Thymus (tissue), 11 donors: ENCODE data around the gene PHOX2B. TPM values are rescaled to one million over a fixed set of nuclear protein-coding genes. Genes with fewer than 3 reads are reported as not detected.

ENCODE experiments used
- DNase-seq, 9 donors: peaks; one replicate each; pipeline ENCODE4 v3.0.0-alpha.2; 2013; ENCODE audit warnings: low spot score in 9 of 9, low read depth in 6 of 9, missing footprints in 1 of 9
- H3K27ac ChIP-seq, 2 donors: one replicate each; pipeline ENCODE4 v1.5.1; 2013; ENCODE audit warnings: control low read depth in 1 of 2, low read depth in 1 of 2, low read length in 1 of 2, mild to moderate bottlenecking in 1 of 2, moderate library complexity in 1 of 2
- H3K27me3 ChIP-seq, 2 donors: one replicate each; pipeline ENCODE4 v1.5.1; 2013; ENCODE audit warnings: low read length in 1 of 2; ENCODE audit not compliant: control insufficient read depth in 2 of 2, insufficient read depth in 1 of 2
- H3K36me3 ChIP-seq, 2 donors: one replicate each; pipeline ENCODE4 v1.5.1; 2013; ENCODE audit warnings: low read length in 1 of 2, mild to moderate bottlenecking in 1 of 2, moderate library complexity in 1 of 2; ENCODE audit not compliant: control insufficient read depth in 2 of 2, insufficient read depth in 2 of 2
- H3K4me1 ChIP-seq, 2 donors: one replicate each; pipeline ENCODE4 v1.5.1; 2013; ENCODE audit warnings: low read length in 2 of 2; ENCODE audit not compliant: control insufficient read depth in 2 of 2, insufficient read depth in 2 of 2
- H3K4me3 ChIP-seq, 2 donors: one replicate each; pipeline ENCODE4 v1.5.1; 2013; ENCODE audit warnings: low read length in 2 of 2, control low read depth in 1 of 2, mild to moderate bottlenecking in 1 of 2
- H3K9me3 ChIP-seq, 2 donors: one replicate each; pipeline ENCODE4 v1.5.1; 2013; ENCODE audit warnings: low read length in 1 of 2, mild to moderate bottlenecking in 1 of 2; ENCODE audit not compliant: control insufficient read depth in 2 of 2, insufficient read depth in 1 of 2
- WGBS: extraction: QIAGEN DNeasy Blood & Tissue Kit; methylation state at CpG from one replicate; pipeline ENCODE4 v1.1.7; 2013; 5-methylcytosine and 5-hydroxymethylcytosine counted together
- polyA plus RNA-seq: library from polyadenylated mRNA; stranded (reverse); fragments of 200-250 nt; gene quantifications from one replicate; pipeline ENCODE4 v1.2.3, GENCODE V29; 2013
- total RNA-seq: library from RNA; stranded (reverse); fragments of 120-200 nt; gene quantifications from one replicate; pipeline ENCODE4 v1.2.4, GENCODE V29; 2013
- donor health status: healthy.

The PHOX2B gene
- total and polyA plus RNA-seq, 2 donors: 0.11 TPM; not detected in 1

- Histone ChIP-seq H3K27ac (no peak overlapping the region), H3K9me3 (no peaks in the 10 kb centered on the region), H3K27me3 (no peaks in the 10 kb centered on the region), H3K4me3 (no peak overlapping the region), H3K4me1 (no peaks in the 10 kb centered on the region), H3K36me3 (no peaks in the 10 kb centered on the region)
- WGBS: 96% methylated on average over 9 of the region's 9 CpGs
- DNase-seq: no peak
These were observed 35.9 kb upstream of the PHOX2B start for GRCh38 chr4:41784191-41784979.

- no peaks in the 10 kb centered on the region for H3K9me3 ChIP-seq
- H3K27ac ChIP-seq: no peak overlapping the region
- H3K27me3 ChIP-seq: no peaks in the 10 kb centered on the region
- H3K4me3 ChIP-seq: no peak overlapping the region
- WGBS: 91% methylated on average over 3 of the region's 3 CpGs
- H3K4me1 ChIP-seq: no peaks in the 10 kb centered on the region
- DNase-seq: no peak
- H3K36me3 ChIP-seq: no peaks in the 10 kb centered on the region
These were observed 27.9 kb upstream of the PHOX2B start for GRCh38 chr4:41776466-41776865.

DNA sequence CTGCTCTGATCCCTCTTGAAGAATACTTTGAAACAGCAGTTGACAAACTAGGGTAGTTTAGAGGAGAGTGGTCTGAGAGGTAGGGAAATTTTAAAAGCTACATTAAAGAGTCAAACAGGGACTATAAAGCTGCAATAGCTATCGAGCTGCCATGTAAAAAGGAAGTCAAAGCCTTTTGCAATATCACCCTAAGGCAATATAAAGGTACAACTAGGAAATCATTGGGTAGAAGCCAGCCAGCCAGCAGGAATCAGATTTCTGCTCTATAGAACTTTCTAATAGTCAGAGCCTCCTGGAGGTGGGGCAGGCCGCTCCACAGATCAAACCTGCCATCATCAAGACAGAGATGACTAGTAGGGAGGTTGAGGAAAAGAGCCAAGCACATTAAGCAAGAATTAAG, 15.2 kb upstream of the PHOX2B start:
- WGBS: 60% methylated on average over 2 of the region's 2 CpGs
- no peaks in the 10 kb centered on the region for H3K27me3 ChIP-seq

GRCh38 chr4:41758884-41759283, 10.4 kb upstream of the PHOX2B start:
- no peaks in the 10 kb centered on the region for H3K4me1 ChIP-seq
- H3K27me3 ChIP-seq: peaks cover 0 to 17% of the 10 kb centered on the region in 2 donors
- no peaks in the 10 kb centered on the region for H3K36me3 ChIP-seq
- H3K9me3 ChIP-seq: no peaks in the 10 kb centered on the region
- no peak overlapping the region for H3K27ac ChIP-seq
- no peak overlapping the region for H3K4me3 ChIP-seq
- DNase-seq: no peak

More for the DNA sequence above, 15.2 kb upstream of the PHOX2B start:
- H3K27ac ChIP-seq: no peak overlapping the region
- no peaks in the 10 kb centered on the region for H3K9me3 ChIP-seq
- H3K36me3 ChIP-seq: no peaks in the 10 kb centered on the region
- no peaks in the 10 kb centered on the region for H3K4me1 ChIP-seq
- no peak overlapping the region for H3K4me3 ChIP-seq
- DNase-seq: no peak

DNA sequence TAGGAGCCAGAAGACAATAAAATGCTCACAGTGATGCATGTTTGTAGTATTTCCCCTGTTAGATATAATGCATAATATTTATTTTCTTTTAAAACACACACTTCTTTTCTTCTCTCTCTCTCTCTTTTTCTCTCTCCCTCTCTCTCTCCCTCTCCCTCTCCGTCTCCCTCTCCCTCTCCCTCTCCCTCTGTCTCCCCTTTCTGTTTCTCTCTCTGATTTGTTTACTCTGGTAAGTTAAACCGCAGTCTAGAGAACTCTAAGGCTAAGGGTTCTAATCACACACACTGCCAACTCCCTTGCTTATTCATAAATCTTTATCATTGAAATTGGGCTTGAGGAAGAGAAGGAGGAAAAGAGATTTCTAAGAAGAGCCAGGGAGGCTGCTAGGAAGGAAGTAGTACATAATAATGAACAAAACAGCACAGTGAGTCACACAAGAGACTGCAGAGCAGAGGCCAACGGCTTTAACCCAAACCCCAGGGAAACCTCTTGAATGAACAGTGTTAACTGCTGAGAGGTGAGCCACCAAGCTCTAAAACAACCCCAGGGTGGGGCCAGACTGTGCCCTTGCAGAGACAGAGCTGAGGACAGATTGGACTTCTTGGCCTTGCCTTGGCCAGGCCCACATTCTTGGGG, 9.1 kb upstream of the PHOX2B start:
- H3K36me3 ChIP-seq: no peaks in the 10 kb centered on the region
- H3K27me3 ChIP-seq: peaks cover 3 to 28% of the 10 kb centered on the region in 2 donors
- H3K4me1 ChIP-seq: no peaks in the 10 kb centered on the region
- no peaks in the 10 kb centered on the region for H3K9me3 ChIP-seq
- 30% methylated on average over 3 of the region's 3 CpGs for WGBS
- DNase-seq: no peak
- H3K27ac ChIP-seq: no peak overlapping the region
- no peak overlapping the region for H3K4me3 ChIP-seq

GRCh38 chr4:41753942-41754341, 5.4 kb upstream of the PHOX2B start:
- Histone ChIP-seq H3K27me3 (peaks cover 37 to 65% of the 10 kb centered on the region in 2 donors), H3K27ac (no peak overlapping the region), H3K4me1 (no peaks in the 10 kb centered on the region), H3K9me3 (no peaks in the 10 kb centered on the region), H3K4me3 (no peak overlapping the region), H3K36me3 (no peaks in the 10 kb centered on the region)
- DNase-seq: no peak

DNA sequence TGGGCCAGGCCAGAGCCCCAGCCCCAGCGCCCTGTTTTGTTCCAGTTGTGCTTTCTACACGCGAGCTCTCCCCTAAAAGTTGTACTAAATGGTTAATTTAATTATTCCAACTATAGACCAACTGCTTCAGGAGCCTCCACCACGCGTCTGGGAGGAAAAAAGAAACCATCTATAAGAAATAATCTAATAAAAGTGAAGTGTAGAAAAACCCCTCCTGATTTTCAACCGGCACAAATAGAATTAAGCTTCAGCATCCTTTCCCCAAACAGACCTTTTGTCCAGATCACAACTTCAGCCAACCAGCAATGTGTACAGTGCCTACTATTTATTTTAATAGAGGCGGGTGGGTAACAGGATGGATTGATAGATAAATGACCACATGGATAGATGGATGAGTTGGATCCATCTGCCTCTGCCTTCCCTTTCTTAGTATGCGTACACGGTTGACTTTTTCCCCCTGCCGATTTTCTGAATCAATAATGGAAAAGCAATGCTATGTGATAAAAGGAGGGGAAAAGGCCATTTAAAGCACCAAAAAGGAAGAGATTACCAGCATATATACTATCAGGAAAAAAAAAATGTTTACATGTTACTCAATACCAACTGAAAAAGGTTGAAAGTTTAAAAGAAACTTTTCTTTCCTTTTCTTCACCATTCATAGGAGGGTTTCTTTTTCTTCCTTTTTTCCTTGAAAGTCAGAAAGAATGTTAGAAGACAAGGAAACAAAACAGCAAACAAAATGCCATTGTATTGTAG, 3.7 kb upstream of the PHOX2B start:
- H3K27me3 ChIP-seq: peaks cover 53 to 76% of the 10 kb centered on the region in 2 donors
- H3K9me3 ChIP-seq: no peaks in the 10 kb centered on the region
- H3K36me3 ChIP-seq: no peaks in the 10 kb centered on the region
- H3K27ac ChIP-seq: no peak overlapping the region
- H3K4me1 ChIP-seq: no peaks in the 10 kb centered on the region
- WGBS: 19% methylated on average over 10 of the region's 10 CpGs
- H3K4me3 ChIP-seq: no peak overlapping the region
- no peak for DNase-seq

- peaks cover 60 to 83% of the 10 kb centered on the region in 2 donors for H3K27me3 ChIP-seq
- 4% methylated on average over 34 of the region's 34 CpGs for WGBS
- DNase-seq: no peak
- no peaks in the 10 kb centered on the region for H3K9me3 ChIP-seq
- H3K27ac ChIP-seq: no peak overlapping the region
- H3K36me3 ChIP-seq: no peaks in the 10 kb centered on the region
- no peak overlapping the region for H3K4me3 ChIP-seq
- no peaks in the 10 kb centered on the region for H3K4me1 ChIP-seq
These were observed 3.0 kb upstream of the PHOX2B start for GRCh38 chr4:41751449-41752061.
